Lower leg skin (tissue), 3 donors: ENCODE results near the gene SMIM3.
"Not testable (repeated sequence)": the region's sequence is repeated elsewhere in the genome, so short reads cannot be mapped to it uniquely, and the experiment has no call there.

Experiments used
- POLR2A ChIP-seq, 2 donors: fragments of 450-650 bp; IDR thresholded peaks; one replicate each; pipeline ENCODE4 v1.6.1; 2016 to 2017; ENCODE audit warnings: antibody characterized with exemption in 2 of 2, mild to moderate bottlenecking in 1 of 2, moderate library complexity in 1 of 2
- TF ChIP-seq, protein P1 (sequence below), 3 donors: fragments of 450-650 bp; IDR thresholded peaks; one replicate each; pipeline ENCODE4 v1.5.1; 2016; ENCODE audit warnings: antibody characterized with exemption in 3 of 3, mild to moderate bottlenecking in 3 of 3, moderate library complexity in 2 of 3

DNA sequence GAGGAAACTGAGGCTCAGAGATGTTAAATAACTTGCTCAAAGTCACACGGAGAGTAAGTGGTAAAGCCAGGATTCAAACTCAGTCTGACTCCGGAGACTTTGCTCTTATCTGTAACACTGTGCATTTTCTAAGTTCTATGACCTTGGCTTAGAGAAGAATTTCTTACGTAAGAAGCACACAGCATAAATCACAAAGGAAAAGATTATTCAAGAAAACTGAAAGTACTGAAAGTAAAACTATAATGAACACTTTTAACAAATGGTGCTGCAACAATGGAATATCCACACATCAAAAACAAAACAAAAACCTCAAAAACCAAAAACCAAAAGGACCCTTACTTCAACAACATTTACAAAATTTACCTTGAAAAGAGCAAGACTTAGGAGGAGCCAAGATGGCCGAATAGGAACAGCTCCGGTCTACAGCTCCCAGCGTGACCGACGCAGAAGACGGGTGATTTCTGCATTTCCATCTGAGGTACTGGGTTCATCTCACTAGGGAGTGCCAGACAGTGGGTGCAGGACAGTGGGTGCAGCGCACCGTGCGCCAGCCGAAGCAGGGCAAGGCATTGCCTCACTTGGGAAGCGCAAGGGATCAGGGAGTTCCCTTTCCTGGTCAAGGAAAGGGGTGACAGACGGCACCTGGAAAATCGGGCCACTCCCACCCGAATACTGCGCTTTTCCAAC lies 36.0 kb upstream of the SMIM3 start:
- TF ChIP-seq, protein P1, sequence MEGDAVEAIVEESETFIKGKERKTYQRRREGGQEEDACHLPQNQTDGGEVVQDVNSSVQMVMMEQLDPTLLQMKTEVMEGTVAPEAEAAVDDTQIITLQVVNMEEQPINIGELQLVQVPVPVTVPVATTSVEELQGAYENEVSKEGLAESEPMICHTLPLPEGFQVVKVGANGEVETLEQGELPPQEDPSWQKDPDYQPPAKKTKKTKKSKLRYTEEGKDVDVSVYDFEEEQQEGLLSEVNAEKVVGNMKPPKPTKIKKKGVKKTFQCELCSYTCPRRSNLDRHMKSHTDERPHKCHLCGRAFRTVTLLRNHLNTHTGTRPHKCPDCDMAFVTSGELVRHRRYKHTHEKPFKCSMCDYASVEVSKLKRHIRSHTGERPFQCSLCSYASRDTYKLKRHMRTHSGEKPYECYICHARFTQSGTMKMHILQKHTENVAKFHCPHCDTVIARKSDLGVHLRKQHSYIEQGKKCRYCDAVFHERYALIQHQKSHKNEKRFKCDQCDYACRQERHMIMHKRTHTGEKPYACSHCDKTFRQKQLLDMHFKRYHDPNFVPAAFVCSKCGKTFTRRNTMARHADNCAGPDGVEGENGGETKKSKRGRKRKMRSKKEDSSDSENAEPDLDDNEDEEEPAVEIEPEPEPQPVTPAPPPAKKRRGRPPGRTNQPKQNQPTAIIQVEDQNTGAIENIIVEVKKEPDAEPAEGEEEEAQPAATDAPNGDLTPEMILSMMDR (IDR thresholded peaks at IDR 0.05) = not testable (repeated sequence)
- not testable (repeated sequence) for TF ChIP-seq POLR2A (IDR thresholded peaks at IDR 0.05)
